Measurements from ENCODE around the gene RAB4B.

DNA sequence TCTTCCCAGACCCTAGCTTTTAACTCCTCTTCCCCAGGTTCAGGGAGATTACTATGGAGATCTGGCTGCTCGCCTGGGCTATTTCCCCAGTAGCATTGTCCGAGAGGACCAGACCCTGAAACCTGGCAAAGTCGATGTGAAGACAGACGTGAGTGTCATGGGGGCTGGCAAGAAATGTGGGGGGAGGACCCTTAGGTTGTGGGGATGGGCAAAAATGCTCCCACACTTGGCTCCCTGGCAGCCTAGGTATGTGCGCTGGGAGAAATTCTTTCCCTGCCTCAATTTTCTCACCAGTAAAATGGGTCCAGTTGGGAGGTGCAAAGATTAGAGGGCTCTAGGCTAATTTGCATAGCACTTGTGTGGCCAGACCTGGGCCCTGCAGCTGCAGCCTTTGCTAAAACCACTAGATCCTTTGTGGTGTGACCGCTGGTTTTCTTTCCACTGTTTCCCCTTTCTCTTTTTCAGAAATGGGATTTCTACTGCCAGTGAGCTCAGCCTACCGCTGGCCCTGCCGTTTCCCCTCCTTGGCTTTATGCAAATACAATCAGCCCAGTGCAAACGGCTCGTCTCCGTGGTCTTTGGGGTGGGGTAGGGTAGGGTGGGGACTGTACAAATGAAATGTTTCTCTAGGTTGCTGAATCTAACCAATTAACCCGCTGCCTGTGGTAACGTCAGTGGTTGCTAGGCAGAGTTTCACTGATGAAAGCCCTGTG, 959 bp upstream of the RAB4B start:
- TF ChIP-seq, protein P1, sequence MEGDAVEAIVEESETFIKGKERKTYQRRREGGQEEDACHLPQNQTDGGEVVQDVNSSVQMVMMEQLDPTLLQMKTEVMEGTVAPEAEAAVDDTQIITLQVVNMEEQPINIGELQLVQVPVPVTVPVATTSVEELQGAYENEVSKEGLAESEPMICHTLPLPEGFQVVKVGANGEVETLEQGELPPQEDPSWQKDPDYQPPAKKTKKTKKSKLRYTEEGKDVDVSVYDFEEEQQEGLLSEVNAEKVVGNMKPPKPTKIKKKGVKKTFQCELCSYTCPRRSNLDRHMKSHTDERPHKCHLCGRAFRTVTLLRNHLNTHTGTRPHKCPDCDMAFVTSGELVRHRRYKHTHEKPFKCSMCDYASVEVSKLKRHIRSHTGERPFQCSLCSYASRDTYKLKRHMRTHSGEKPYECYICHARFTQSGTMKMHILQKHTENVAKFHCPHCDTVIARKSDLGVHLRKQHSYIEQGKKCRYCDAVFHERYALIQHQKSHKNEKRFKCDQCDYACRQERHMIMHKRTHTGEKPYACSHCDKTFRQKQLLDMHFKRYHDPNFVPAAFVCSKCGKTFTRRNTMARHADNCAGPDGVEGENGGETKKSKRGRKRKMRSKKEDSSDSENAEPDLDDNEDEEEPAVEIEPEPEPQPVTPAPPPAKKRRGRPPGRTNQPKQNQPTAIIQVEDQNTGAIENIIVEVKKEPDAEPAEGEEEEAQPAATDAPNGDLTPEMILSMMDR (IDR thresholded peaks at IDR 0.05) = no peak
- no peak for TF ChIP-seq EZH2 (IDR thresholded peaks at IDR 0.05; ENCODE audit: borderline replicate concordance, insufficient read depth, low read depth, low read length, poor library complexity, severe bottlenecking)

Measured in B cell (primary cell).